Measurements from ENCODE around the gene HCAR2. TPM values are rescaled to one million over a fixed set of nuclear protein-coding genes. Genes with fewer than 3 reads are reported as not detected.
"Not testable (repeated sequence)": the region's sequence is repeated elsewhere in the genome, so short reads cannot be mapped to it uniquely, and the experiment has no call there.

Gene HCAR2
- total RNA-seq, 1 donor from 2014 or later: 0.52 TPM

DNA sequence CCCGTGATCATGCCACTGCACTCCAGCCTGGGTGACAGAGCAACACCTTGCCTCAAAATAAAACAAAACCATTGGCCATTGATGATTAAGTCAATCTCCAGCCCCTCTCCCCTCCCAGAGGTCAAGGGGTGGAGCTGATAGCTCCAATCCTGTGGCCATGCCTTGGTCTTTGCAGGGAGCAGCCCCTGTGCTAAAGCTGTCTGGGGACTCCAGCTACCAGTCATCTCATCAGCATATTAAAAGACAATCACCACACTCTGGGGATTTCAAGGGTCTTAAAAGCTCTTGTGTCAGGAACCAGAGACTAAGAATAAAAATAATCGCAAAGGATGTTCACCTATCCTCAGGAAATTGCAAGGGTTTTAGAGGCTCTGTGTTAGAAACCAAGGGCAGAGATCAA, 30.6 kb downstream of the HCAR2 start:
- Mint-ChIP-seq H3K27ac (no peak overlapping the region), H3K36me3 (ENCODE audit: low read depth) (no peaks in the 10 kb centered on the region), H3K9me3 (no peaks in the 10 kb centered on the region), H3K4me3 (no peak overlapping the region), H3K27me3 (ENCODE audit: insufficient read depth) (peaks cover 6% of the 10 kb centered on the region), H3K4me1 (ENCODE audit: low read depth) (no peaks in the 10 kb centered on the region)
- no peak for DNase-seq (ENCODE audit: low spot score)
- intact Hi-C loops (cut with micrococcal nuclease): no loop called here

DNA sequence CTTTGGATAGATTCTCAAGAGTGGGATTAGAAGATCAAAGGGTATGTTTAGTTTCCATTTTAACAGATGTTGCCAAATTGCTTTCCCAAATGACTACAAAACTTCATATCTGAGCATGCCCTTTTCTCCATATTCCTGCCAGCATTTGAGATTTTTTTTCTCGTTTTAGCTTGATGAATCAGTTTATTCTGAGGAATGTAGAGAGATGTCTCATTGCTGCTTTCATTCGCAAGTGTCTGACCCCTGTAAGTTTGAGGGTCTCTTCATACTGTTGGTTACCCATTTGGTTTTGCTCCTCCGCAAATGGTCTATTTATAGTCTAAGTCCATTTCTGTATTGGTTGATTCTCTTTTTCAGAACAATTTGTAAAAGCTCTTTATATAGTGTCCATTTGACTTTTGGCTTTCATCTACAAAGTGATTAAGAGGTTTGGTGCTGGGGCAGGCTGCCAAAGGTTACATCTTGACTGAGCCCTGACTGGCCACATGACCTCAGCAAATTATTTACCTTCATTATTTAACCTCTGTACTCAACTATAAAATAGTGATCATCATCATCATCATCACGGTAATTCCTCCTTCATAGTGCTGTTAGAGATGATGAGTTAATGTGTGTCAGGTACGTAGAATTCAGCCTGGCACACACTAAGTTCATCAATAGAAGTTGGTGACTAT, 33.6 kb downstream of the HCAR2 start:
- H3K27me3 Mint-ChIP-seq (ENCODE audit: insufficient read depth): no peaks in the 10 kb centered on the region
- no peaks in the 10 kb centered on the region for H3K4me1 Mint-ChIP-seq (ENCODE audit: low read depth)
- H3K4me3 Mint-ChIP-seq: no peak overlapping the region
- DNase-seq (ENCODE audit: low spot score): no peak
- H3K9me3 Mint-ChIP-seq: no peaks in the 10 kb centered on the region
- intact Hi-C loops (cut with micrococcal nuclease): no loop called here
- H3K27ac Mint-ChIP-seq: no peak overlapping the region
- no peaks in the 10 kb centered on the region for H3K36me3 Mint-ChIP-seq (ENCODE audit: low read depth)

DNA sequence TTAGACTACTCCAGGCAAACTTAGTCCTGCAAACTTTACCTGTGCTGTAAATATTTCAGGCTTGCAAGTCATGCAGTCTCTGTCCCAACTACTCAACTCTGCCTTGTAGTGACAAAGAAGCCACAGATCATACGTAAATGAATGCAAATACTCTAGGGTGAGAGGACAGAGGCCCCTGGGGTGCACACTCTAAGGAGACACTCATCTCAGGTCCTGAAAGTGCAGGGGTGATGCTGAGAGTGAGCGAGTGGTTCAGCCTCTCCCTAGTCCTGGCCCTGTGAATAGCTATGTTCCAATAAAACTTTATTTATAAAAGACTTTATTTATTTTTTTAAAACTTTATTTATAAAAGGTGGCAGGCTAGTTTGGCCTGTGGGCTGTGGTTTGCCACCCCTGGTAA, 34.9 kb downstream of the HCAR2 start:
- H3K9me3 Mint-ChIP-seq: no peaks in the 10 kb centered on the region
- intact Hi-C loops (cut with micrococcal nuclease): no loop called here

DNA sequence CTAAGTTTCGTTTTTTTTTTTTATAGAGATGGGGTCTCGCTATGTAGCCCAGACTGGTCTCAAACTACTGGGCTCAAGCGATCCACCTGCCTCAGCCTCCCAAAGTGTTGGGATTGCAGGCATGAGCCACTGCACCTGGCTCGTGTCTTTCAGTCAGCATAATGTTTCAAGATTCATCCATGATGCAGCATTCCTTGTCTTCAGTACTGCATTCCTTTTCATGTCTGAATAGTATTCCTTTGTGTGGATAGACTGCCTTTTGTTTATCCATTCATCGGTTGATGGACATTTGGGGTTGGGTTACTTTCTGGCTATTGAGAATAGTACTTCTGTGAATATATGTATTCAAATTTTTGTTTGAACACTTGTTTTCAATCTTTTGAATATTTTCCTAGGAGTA, 37.4 kb downstream of the HCAR2 start:
- no peaks in the 10 kb centered on the region for H3K27me3 Mint-ChIP-seq (ENCODE audit: insufficient read depth)
- no peak overlapping the region for H3K27ac Mint-ChIP-seq
- intact Hi-C loops (cut with micrococcal nuclease): no loop called here
- no peaks in the 10 kb centered on the region for H3K36me3 Mint-ChIP-seq (ENCODE audit: low read depth)
- no peak overlapping the region for H3K4me3 Mint-ChIP-seq
- H3K9me3 Mint-ChIP-seq: no peaks in the 10 kb centered on the region
- H3K4me1 Mint-ChIP-seq (ENCODE audit: low read depth): no peaks in the 10 kb centered on the region
- no peak for DNase-seq (ENCODE audit: low spot score)

More for the DNA sequence above, 34.9 kb downstream of the HCAR2 start:
- Mint-ChIP-seq H3K36me3 (ENCODE audit: low read depth) (no peaks in the 10 kb centered on the region), H3K4me3 (no peak overlapping the region), H3K27ac (no peak overlapping the region), H3K27me3 (ENCODE audit: insufficient read depth) (no peaks in the 10 kb centered on the region), H3K4me1 (ENCODE audit: low read depth) (no peaks in the 10 kb centered on the region)
- DNase-seq (ENCODE audit: low spot score): no peak

DNA sequence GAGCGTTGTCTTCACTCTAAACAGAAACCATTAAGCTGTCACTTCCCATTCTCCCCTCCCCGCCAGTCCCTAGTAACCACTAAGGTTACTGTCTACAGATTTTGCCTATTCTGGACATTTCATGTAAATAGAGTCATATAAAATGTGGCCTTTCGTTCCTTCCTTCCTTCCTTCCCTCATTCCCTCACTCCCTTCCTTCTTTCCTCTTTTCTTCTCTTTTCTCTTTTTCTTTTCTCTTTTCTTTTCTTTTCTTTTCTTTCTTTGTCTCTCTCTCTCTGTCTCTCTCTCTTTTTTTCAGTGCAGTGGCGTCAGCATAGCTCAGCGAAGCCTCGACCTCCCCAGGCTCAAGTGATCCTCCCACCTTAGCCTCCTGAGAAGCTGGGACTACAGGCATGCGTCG, 37.8 kb downstream of the HCAR2 start:
- H3K36me3 Mint-ChIP-seq (ENCODE audit: low read depth): no peaks in the 10 kb centered on the region
- no peaks in the 10 kb centered on the region for H3K27me3 Mint-ChIP-seq (ENCODE audit: insufficient read depth)
- no peak overlapping the region for H3K4me3 Mint-ChIP-seq
- no peaks in the 10 kb centered on the region for H3K9me3 Mint-ChIP-seq
- no peaks in the 10 kb centered on the region for H3K4me1 Mint-ChIP-seq (ENCODE audit: low read depth)
- H3K27ac Mint-ChIP-seq: no peak overlapping the region
- DNase-seq (ENCODE audit: low spot score): no peak
- intact Hi-C loops (cut with micrococcal nuclease): no loop called here

DNA sequence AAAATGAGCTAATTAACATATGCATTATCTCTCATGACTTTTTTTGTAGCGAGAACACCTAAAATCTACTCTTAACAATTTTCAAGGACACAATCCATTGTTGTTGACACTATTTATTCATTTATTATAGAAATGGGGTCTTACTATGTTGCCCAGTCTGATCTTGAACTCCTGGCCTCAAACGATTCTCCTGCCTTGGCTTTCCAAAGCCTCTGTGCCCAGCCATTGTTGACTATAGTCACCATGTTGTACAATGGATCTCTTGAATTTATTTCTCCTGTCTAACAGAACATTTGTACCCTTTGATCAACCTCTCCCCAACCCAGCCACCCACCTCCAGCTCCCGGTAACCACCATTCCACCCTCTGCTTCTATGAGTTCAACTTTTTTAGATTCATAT, 41.2 kb downstream of the HCAR2 start:
- H3K27ac Mint-ChIP-seq: no peak overlapping the region
- no peak overlapping the region for H3K4me3 Mint-ChIP-seq
- H3K36me3 Mint-ChIP-seq (ENCODE audit: low read depth): no peaks in the 10 kb centered on the region
- H3K4me1 Mint-ChIP-seq (ENCODE audit: low read depth): no peaks in the 10 kb centered on the region
- no peaks in the 10 kb centered on the region for H3K27me3 Mint-ChIP-seq (ENCODE audit: insufficient read depth)
- intact Hi-C loops (cut with micrococcal nuclease): no loop called here
- no peaks in the 10 kb centered on the region for H3K9me3 Mint-ChIP-seq
- no peak for DNase-seq (ENCODE audit: low spot score)

DNA sequence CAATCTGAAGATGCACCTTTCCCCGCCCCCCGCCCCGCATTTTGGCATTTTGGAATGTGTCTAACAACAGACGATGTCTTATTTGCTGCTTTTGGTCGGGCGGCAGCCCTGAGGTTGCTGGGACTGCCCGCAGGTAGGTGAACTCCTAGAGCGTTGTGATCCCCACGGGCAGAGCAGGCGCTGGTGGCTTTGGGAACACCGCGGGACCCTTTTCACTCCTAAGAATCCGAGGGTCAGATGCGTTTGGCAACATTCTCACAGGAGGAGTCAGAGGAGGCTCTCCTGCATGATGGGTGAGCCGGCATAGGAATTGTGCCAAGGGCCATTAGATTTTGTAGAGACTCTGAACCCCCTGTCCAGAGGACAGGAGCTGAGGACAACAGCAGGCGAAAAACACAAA, 41.9 kb downstream of the HCAR2 start:
- Mint-ChIP-seq H3K9me3 (no peaks in the 10 kb centered on the region), H3K27ac (no peak overlapping the region), H3K4me3 (no peak overlapping the region), H3K4me1 (ENCODE audit: low read depth) (no peaks in the 10 kb centered on the region), H3K27me3 (ENCODE audit: insufficient read depth) (no peaks in the 10 kb centered on the region), H3K36me3 (ENCODE audit: low read depth) (peaks cover 2% of the 10 kb centered on the region)
- intact Hi-C loops (cut with micrococcal nuclease): no loop called here
- DNase-seq (ENCODE audit: low spot score): no peak

DNA sequence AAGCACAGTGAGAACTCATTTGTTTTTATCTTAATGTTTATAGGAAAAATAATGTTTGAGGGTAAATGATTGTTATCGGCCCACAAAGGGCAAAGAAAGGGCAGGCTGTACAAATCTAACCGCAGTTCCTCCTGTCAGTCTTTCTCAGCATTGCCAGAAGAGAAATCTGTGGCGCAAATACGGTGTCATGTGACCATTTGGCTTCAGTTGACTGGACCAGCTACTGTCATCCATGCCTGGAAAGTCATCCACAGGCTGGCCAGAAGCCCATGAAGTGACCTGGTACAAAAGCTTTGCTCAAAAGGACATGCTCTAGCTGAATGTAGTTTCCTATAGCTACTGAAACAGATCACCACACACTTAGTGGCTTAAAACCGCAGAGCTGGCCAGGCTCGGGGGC, 43.6 kb downstream of the HCAR2 start:
- H3K27me3 Mint-ChIP-seq (ENCODE audit: insufficient read depth): no peaks in the 10 kb centered on the region
- no peak for DNase-seq (ENCODE audit: low spot score)
- H3K36me3 Mint-ChIP-seq (ENCODE audit: low read depth): peaks cover 2% of the 10 kb centered on the region
- H3K27ac Mint-ChIP-seq: no peak overlapping the region
- intact Hi-C loops (cut with micrococcal nuclease): no loop called here
- H3K9me3 Mint-ChIP-seq: no peaks in the 10 kb centered on the region
- no peaks in the 10 kb centered on the region for H3K4me1 Mint-ChIP-seq (ENCODE audit: low read depth)
- H3K4me3 Mint-ChIP-seq: no peak overlapping the region

DNA sequence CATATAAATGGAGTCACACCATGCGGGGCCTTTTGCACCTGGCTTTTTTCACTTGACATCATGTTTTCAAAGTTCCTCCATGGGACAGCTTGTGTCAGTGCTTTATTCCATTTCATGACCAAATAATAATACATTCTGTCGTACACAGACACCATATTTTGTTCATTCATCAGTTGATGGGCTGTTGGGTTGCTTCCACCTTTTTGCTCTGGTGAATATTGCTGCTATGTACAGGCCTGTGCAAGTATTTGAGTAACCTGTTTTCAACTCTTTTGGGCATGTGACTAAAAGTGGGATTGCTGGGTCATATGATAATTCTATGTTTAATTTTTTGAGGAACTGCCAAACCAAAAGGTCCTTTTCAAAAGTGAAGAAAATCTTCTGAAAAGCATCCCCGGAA, 46.9 kb downstream of the HCAR2 start:
- Mint-ChIP-seq H3K9me3 (no peaks in the 10 kb centered on the region), H3K36me3 (ENCODE audit: low read depth) (peaks cover 2% of the 10 kb centered on the region), H3K4me3 (no peak overlapping the region), H3K4me1 (ENCODE audit: low read depth) (no peaks in the 10 kb centered on the region), H3K27me3 (ENCODE audit: insufficient read depth) (no peaks in the 10 kb centered on the region), H3K27ac (no peak overlapping the region)
- intact Hi-C loops (cut with micrococcal nuclease): no loop called here
- DNase-seq (ENCODE audit: low spot score): no peak

DNA sequence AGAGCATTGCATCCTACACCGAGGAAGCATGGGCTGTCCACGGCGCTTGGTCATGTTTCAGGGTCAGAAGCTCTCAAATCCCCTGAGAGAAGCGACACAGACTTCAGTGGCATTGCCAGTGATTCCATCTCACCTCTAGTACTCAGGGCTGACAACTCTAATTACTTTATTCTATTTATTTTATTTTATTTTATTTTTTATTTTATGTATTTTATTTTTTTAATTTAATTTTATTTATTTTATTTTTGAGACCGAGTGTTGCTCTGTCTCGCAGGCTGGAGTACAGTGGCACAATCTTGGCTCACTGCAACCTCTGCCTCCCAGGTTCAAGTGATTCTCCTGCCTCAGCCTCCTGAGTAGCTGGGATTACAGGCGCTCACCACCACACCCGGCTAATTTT, 49.9 kb downstream of the HCAR2 start:
- H3K27me3 Mint-ChIP-seq (ENCODE audit: insufficient read depth); H3K27ac Mint-ChIP-seq; H3K4me3 Mint-ChIP-seq; intact Hi-C loops (cut with micrococcal nuclease); H3K36me3 Mint-ChIP-seq (ENCODE audit: low read depth); H3K4me1 Mint-ChIP-seq (ENCODE audit: low read depth); H3K9me3 Mint-ChIP-seq; DNase-seq (ENCODE audit: low spot score): not testable (repeated sequence)

DNA sequence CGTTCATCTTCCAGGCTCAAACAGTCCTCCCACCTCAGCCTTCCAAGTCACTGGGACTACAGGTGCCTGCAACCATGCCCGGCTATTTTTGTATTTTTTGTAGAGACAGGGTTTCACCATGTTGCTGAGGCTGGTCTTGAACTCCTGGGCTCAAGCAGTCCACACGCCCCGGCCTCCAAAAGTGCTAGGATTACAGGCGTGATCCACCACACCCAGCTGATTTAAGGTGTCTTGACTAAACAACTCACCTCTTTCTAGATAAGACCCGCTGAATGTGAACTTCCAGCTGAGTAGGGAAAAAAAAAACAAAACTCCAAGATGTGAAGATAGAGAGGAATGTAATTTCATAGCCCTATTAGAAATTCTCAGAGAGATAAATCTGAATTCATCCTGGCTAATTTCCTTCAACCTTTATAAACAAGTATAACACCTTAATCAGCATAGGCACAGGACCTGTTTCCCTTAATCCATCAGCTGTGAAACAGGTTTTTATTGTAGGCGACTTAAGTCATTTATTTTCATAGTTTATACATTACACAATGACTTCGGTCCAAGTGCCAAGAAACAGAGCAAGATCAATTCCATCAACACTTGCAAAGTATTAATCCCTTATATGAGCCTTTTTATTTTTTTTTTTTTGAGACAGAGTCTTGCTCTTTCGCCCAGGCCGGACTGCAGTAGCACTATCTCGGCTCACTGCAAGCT, 51.5 kb downstream of the HCAR2 start:
- Mint-ChIP-seq H3K4me1 (ENCODE audit: low read depth) (peaks cover 15% of the 10 kb centered on the region), H3K27ac (no peak overlapping the region), H3K9me3 (no peaks in the 10 kb centered on the region), H3K4me3 (no peak overlapping the region), H3K36me3 (ENCODE audit: low read depth) (peaks cover 3% of the 10 kb centered on the region), H3K27me3 (ENCODE audit: insufficient read depth) (no peaks in the 10 kb centered on the region)
- DNase-seq (ENCODE audit: low spot score): no peak
- intact Hi-C loops (cut with micrococcal nuclease): no loop called here
